IMR-90 (cell line): ENCODE data around the gene PCYT1B. TPM values are rescaled to one million over a fixed set of nuclear protein-coding genes. Genes with fewer than 3 reads are reported as not detected.

Source experiments
- ATAC-seq: fragments of 200-7000 bp; cut with Tn5 transposase; 2 replicates; pipeline ENCODE4 v1.9.1; 2020; ENCODE audit warnings: low read depth, mild to moderate bottlenecking, moderate library complexity
- BruUV-seq: library from RNA; stranded (reverse); fragments of 400-500 nt; replicated peaks from 2 replicates; lab custom pipeline; 2021; lab: Mats Ljungman, UMichigan
- CTCF ChIA-PET: fragments of 300-600 bp; formaldehyde crosslinking; extraction: SDS; loops from one replicate; lab custom pipeline; 2021; ENCODE audit warnings: antibody characterized with exemption; lab: Yijun Ruan, JAX
- POLR2A ChIA-PET: fragments of 300-600 bp; sonication (Branson Sonifier 250); formaldehyde crosslinking; loops from one replicate; lab custom pipeline; 2022; ENCODE audit warnings: antibody characterized with exemption; ENCODE audit not compliant: unreplicated experiment; lab: Charles Lee
- DNase-seq: peaks from one replicate; pipeline ENCODE4 v3.0.0; 2013
- H2AFZ ChIP-seq: replicated peaks from 2 replicates; pipeline ENCODE3; 2013; ENCODE audit warnings: low read length, mild to moderate bottlenecking; ENCODE audit not compliant: poor library complexity
- H2AK5ac ChIP-seq: 2 replicates; pipeline ENCODE4 v1.6.1; 2013; ENCODE audit warnings: low read depth, low read length, inconsistent platforms
- H2AK9ac ChIP-seq: replicated peaks from 2 replicates; pipeline ENCODE3; 2013; ENCODE audit warnings: mild to moderate bottlenecking, low read depth, low read length, moderate library complexity; ENCODE audit not compliant: poor library complexity
- H2BK120ac ChIP-seq: 2 replicates; pipeline ENCODE4 v1.6.1; 2013; ENCODE audit warnings: low read depth, low read length, inconsistent platforms
- H2BK15ac ChIP-seq: 3 replicates; pipeline ENCODE4 v1.6.1; 2013; ENCODE audit warnings: low read depth, low read length, inconsistent platforms
- H2BK20ac ChIP-seq: 2 replicates; pipeline ENCODE4 v1.6.1; 2013; ENCODE audit warnings: low read depth, mild to moderate bottlenecking, inconsistent platforms, low read length, moderate library complexity
- H2BK5ac ChIP-seq: 2 replicates; pipeline ENCODE4 v1.6.1; 2013; ENCODE audit warnings: mild to moderate bottlenecking, low read depth, low read length, inconsistent platforms; ENCODE audit not compliant: poor library complexity, severe bottlenecking
- H3K14ac ChIP-seq: replicated peaks from 2 replicates; pipeline ENCODE4 v1.6.1; 2013; ENCODE audit warnings: low read depth, low read length, inconsistent platforms
- H3K18ac ChIP-seq: 2 replicates; pipeline ENCODE4 v1.6.1; 2013; ENCODE audit warnings: low read depth, low read length, control low read depth
- H3K23ac ChIP-seq: 2 replicates; pipeline ENCODE4 v1.6.1; 2013; ENCODE audit warnings: low read depth, low read length, inconsistent platforms
- H3K27ac ChIP-seq: 2 replicates; pipeline ENCODE4 v1.5.1; 2013; ENCODE audit warnings: mild to moderate bottlenecking, control low read depth, low read length; ENCODE audit not compliant: insufficient read depth
- H3K27me3 ChIP-seq: 2 replicates; pipeline ENCODE4 v1.6.1; 2013; ENCODE audit warnings: low read length; ENCODE audit not compliant: control insufficient read depth, insufficient read depth
- H3K36me3 ChIP-seq: 2 replicates; pipeline ENCODE4 v1.6.1; 2013; ENCODE audit warnings: low read length, mixed read lengths; ENCODE audit not compliant: control insufficient read depth, insufficient read depth
- H3K4ac ChIP-seq: 2 replicates; pipeline ENCODE4 v1.6.1; 2013; ENCODE audit warnings: low read depth, low read length, inconsistent platforms
- H3K4me1 ChIP-seq: 2 replicates; pipeline ENCODE4 v1.6.1; 2013; ENCODE audit warnings: low read length, mixed read lengths; ENCODE audit not compliant: control insufficient read depth, insufficient read depth
- H3K4me2 ChIP-seq: 2 replicates; pipeline ENCODE4 v1.6.1; 2013; ENCODE audit warnings: low read depth, mild to moderate bottlenecking, control low read depth, low read length, moderate library complexity
- H3K4me3 ChIP-seq: 2 replicates; pipeline ENCODE4 v1.5.1; 2013; ENCODE audit warnings: low read depth, mild to moderate bottlenecking, control low read depth, low read length, moderate library complexity; ENCODE audit not compliant: insufficient read depth
- H3K56ac ChIP-seq: 2 replicates; pipeline ENCODE4 v1.6.1; 2013; ENCODE audit warnings: low read length, inconsistent platforms; ENCODE audit not compliant: insufficient read depth; ENCODE audit errors: extremely low read depth
- H3K79me1 ChIP-seq, 2 experiments: 2 replicates each; pipeline ENCODE4 v1.6.1; 2013; ENCODE audit warnings: low read length in 2 of 2, inconsistent platforms in 1 of 2, low read depth in 1 of 2
- H3K9ac ChIP-seq: 2 replicates; pipeline ENCODE4 v1.6.1; 2013; ENCODE audit warnings: low read depth, low read length, control low read depth
- H3K9me1 ChIP-seq: 2 replicates; pipeline ENCODE4 v1.6.1; 2013; ENCODE audit warnings: low read length, inconsistent platforms; ENCODE audit not compliant: insufficient read depth
- H3K9me3 ChIP-seq: 2 replicates; pipeline ENCODE4 v1.6.1; 2013; ENCODE audit warnings: low read length; ENCODE audit not compliant: control insufficient read depth, insufficient read depth
- H4K20me1 ChIP-seq: 2 replicates; pipeline ENCODE4 v1.6.1; 2013; ENCODE audit warnings: low read length, inconsistent platforms; ENCODE audit not compliant: insufficient read depth
- H4K5ac ChIP-seq: 2 replicates; pipeline ENCODE4 v1.6.1; 2013; ENCODE audit warnings: mild to moderate bottlenecking, low read depth, low read length, control low read depth
- H4K8ac ChIP-seq, 2 experiments: 2 replicates each; pipeline ENCODE4 v1.6.1; 2013; ENCODE audit warnings: low read depth in 2 of 2, low read length in 2 of 2, control low read depth in 1 of 2, inconsistent platforms in 1 of 2
- H4K91ac ChIP-seq: 2 replicates; pipeline ENCODE4 v1.6.1; 2013; ENCODE audit warnings: low read depth, low read length, inconsistent platforms; ENCODE audit not compliant: insufficient read depth
- BHLHE40 ChIP-seq: fragments of 150-350 bp; IDR thresholded peaks from 2 replicates; pipeline ENCODE4 v1.6.1; 2016; ENCODE audit warnings: mild to moderate bottlenecking, low read depth, low read length
- CEBPB ChIP-seq: IDR thresholded peaks from 2 replicates; pipeline ENCODE4 v1.6.1; 2012; ENCODE audit warnings: low read depth, low read length, improper control_type of control experiment
- CHD1 ChIP-seq: IDR thresholded peaks from 2 replicates; pipeline ENCODE4 v1.6.1; 2012; ENCODE audit warnings: low read depth, low read length, improper control_type of control experiment
- FOS ChIP-seq: fragments of 150-350 bp; IDR thresholded peaks from 2 replicates; pipeline ENCODE4 v1.6.1; 2016; ENCODE audit warnings: low read depth, low read length
- MAFK ChIP-seq: IDR thresholded peaks from 2 replicates; pipeline ENCODE4 v1.6.1; 2012; ENCODE audit warnings: low read depth, low read length, improper control_type of control experiment
- MAZ ChIP-seq: IDR thresholded peaks from 2 replicates; pipeline ENCODE4 v1.6.1; 2012; ENCODE audit warnings: low read depth, mild to moderate bottlenecking, low read length, improper control_type of control experiment, moderate library complexity, borderline replicate concordance
- MXI1 ChIP-seq: IDR thresholded peaks from 2 replicates; pipeline ENCODE4 v1.6.1; 2012; ENCODE audit warnings: low read depth, mild to moderate bottlenecking, low read length, moderate library complexity, borderline replicate concordance
- NFE2L2 ChIP-seq: fragments of 150-350 bp; IDR thresholded peaks from 2 replicates; pipeline ENCODE4 v1.6.1; 2016; ENCODE audit warnings: low read depth, mild to moderate bottlenecking, low read length
- POLR2A ChIP-seq: IDR thresholded peaks from 2 replicates; pipeline ENCODE4 v1.6.1; 2012; ENCODE audit warnings: mild to moderate bottlenecking, low read depth, low read length
- RCOR1 ChIP-seq: IDR thresholded peaks from 2 replicates; pipeline ENCODE4 v1.6.1; 2012; ENCODE audit warnings: mild to moderate bottlenecking, low read length, improper control_type of control experiment; ENCODE audit not compliant: insufficient replicate concordance
- RFX5 ChIP-seq: IDR thresholded peaks from 2 replicates; pipeline ENCODE4 v1.8.0; 2012; ENCODE audit warnings: low read depth, mild to moderate bottlenecking, low read length, moderate library complexity
- SMC3 ChIP-seq: fragments of 150-350 bp; IDR thresholded peaks from 2 replicates; pipeline ENCODE4 v1.6.1; 2016; ENCODE audit warnings: low read depth, mild to moderate bottlenecking, antibody characterized with exemption, low read length, moderate library complexity
- USF2 ChIP-seq: fragments of 150-350 bp; IDR thresholded peaks from 2 replicates; pipeline ENCODE4 v1.6.1; 2017; ENCODE audit warnings: mild to moderate bottlenecking, antibody characterized with exemption, low read length, low read depth
- dilution Hi-C: fragments of 300-500 bp; cut with HindIII; formaldehyde crosslinking; loops from one replicate; pipeline ENCODE4 v1.14.3; 2018; ENCODE audit warnings: low sequenced_read_pairs; ENCODE audit not compliant: unreplicated experiment
- in situ Hi-C: fragments of 300-500 bp; cut with MboI; formaldehyde crosslinking; loops from 3 replicates; pipeline ENCODE4 v1.14.3; 2019; ENCODE audit warnings: low sequenced_read_pairs, inconsistent platforms, mixed read lengths
- intact Hi-C: fragments of 100-400 bp; cut with micrococcal nuclease; formaldehyde crosslinking; loops from 2 replicates; pipeline ENCODE4 v1.10.0; 2022
- polyA plus RNA-seq, 3 experiments: library from polyadenylated mRNA; depleted of rRNA; stranded (reverse); fragments of >200 nt; gene quantifications; 2 replicates each; pipeline ENCODE4 v1.2.3, GENCODE V29; 2012; ENCODE audit warnings: low replicate concordance in 1 of 3
- total RNA-seq: library from RNA; depleted of rRNA; stranded (reverse); fragments of >200 nt; gene quantifications from 2 replicates; pipeline ENCODE4 v1.2.3, GENCODE V29; 2012
- TF ChIP-seq, protein P1 (sequence below): conservative IDR thresholded peaks from 2 replicates; pipeline ENCODE4 v1.5.1; 2012; ENCODE audit warnings: mild to moderate bottlenecking, low read depth, low read length, improper control_type of control experiment
- TF ChIP-seq, protein P2 (sequence below): fragments of 150-350 bp; IDR thresholded peaks from 2 replicates; pipeline ENCODE4 v1.6.1; 2016; ENCODE audit warnings: low read depth, mild to moderate bottlenecking, low read length, moderate library complexity, borderline replicate concordance

PCYT1B gene
- total and polyA plus RNA-seq, 2 of the 4 experiments (the other 2 are of a cell fraction): under 0.01 to 0.09 TPM

- Histone ChIP-seq H4K8ac (no peak overlapping the region), H3K4me1 (no peaks in the 10 kb centered on the region), H2AK5ac (no peak overlapping the region), H3K4me2 (no peak overlapping the region), H3K14ac (no peak overlapping the region), H3K4me3 (no peak overlapping the region), H3K27ac (no peak overlapping the region), H3K9me1 (no peaks in the 10 kb centered on the region), H3K9ac (no peak overlapping the region), H3K27me3 (peaks cover 1% of the 10 kb centered on the region), H3K56ac (no peak overlapping the region), H3K79me1 (no peaks in the 10 kb centered on the region), H3K23ac (no peak overlapping the region), H3K36me3 (no peaks in the 10 kb centered on the region), H3K9me3 (no peaks in the 10 kb centered on the region), H4K91ac (no peak overlapping the region), H2BK20ac (no peak overlapping the region), H2BK15ac (no peak overlapping the region), H2BK5ac (no peak overlapping the region), H4K20me1 (no peaks in the 10 kb centered on the region), H4K5ac (no peak overlapping the region), H2AK9ac (no peak overlapping the region), H2BK120ac (no peak overlapping the region), H3K18ac (no peak overlapping the region), H2AFZ (no peak overlapping the region), H3K4ac (no peak overlapping the region)
- in situ Hi-C loops (no loop called here), dilution Hi-C loops (no loop called here), intact Hi-C loops (no loop called here)
- no TSS peak for BruUV-seq
- ATAC-seq (no peak), DNase-seq (no peak)
- TF ChIP-seq CEBPB: no peak
- no peak for TF ChIP-seq POLR2A
- no peak for TF ChIP-seq FOS
- no peak for TF ChIP-seq RFX5
- TF ChIP-seq RCOR1: no peak
- TF ChIP-seq SMC3: no peak
- TF ChIP-seq, protein P1, sequence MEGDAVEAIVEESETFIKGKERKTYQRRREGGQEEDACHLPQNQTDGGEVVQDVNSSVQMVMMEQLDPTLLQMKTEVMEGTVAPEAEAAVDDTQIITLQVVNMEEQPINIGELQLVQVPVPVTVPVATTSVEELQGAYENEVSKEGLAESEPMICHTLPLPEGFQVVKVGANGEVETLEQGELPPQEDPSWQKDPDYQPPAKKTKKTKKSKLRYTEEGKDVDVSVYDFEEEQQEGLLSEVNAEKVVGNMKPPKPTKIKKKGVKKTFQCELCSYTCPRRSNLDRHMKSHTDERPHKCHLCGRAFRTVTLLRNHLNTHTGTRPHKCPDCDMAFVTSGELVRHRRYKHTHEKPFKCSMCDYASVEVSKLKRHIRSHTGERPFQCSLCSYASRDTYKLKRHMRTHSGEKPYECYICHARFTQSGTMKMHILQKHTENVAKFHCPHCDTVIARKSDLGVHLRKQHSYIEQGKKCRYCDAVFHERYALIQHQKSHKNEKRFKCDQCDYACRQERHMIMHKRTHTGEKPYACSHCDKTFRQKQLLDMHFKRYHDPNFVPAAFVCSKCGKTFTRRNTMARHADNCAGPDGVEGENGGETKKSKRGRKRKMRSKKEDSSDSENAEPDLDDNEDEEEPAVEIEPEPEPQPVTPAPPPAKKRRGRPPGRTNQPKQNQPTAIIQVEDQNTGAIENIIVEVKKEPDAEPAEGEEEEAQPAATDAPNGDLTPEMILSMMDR: no peak
- no peak for TF ChIP-seq CHD1
- TF ChIP-seq, protein P2, sequence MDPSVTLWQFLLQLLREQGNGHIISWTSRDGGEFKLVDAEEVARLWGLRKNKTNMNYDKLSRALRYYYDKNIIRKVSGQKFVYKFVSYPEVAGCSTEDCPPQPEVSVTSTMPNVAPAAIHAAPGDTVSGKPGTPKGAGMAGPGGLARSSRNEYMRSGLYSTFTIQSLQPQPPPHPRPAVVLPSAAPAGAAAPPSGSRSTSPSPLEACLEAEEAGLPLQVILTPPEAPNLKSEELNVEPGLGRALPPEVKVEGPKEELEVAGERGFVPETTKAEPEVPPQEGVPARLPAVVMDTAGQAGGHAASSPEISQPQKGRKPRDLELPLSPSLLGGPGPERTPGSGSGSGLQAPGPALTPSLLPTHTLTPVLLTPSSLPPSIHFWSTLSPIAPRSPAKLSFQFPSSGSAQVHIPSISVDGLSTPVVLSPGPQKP: no peak
- TF ChIP-seq BHLHE40: no peak
- no peak for TF ChIP-seq MXI1
- TF ChIP-seq NFE2L2: no peak
- TF ChIP-seq MAFK: no peak
- TF ChIP-seq USF2: no peak
- TF ChIP-seq MAZ: no peak
- CTCF ChIA-PET: no interaction called here
- POLR2A ChIA-PET: no interaction called here
These were observed 14.1 kb upstream of the PCYT1B start for GRCh38 chrX:24661292-24661691.
